Femur (tissue), 1 donor: ENCODE measurements around the gene DDX4.

Source experiments
- DNase-seq: peaks from one replicate; pipeline ENCODE4 v3.0.0-alpha.2; 2017

The DDX4 gene

GRCh38 chr5:55823151-55823796, 85.4 kb downstream of the DDX4 start:
- DNase-seq: no peak

- DNase-seq: no peak
Observed at GRCh38 chr5:55829956-55830355, 92.1 kb downstream of the DDX4 start.

- DNase-seq: no peak
Observed at GRCh38 chr5:55832446-55832845, 94.6 kb downstream of the DDX4 start.

GRCh38 chr5:55836191-55836590, 98.3 kb downstream of the DDX4 start:
- no peak for DNase-seq

GRCh38 chr5:55841976-55842375, 104.1 kb downstream of the DDX4 start:
- no peak for DNase-seq

GRCh38 chr5:55847837-55848236, 110.0 kb downstream of the DDX4 start:
- DNase-seq: no peak

GRCh38 chr5:55848783-55849182, 110.9 kb downstream of the DDX4 start:
- no peak for DNase-seq

GRCh38 chr5:55850839-55851674, 113.2 kb downstream of the DDX4 start, which contains the start of gene IL31RA:
Gene IL31RA (plus strand): TSS chr5:55851357. CDS start chr5:55851571, 214 bp downstream.
- no peak for DNase-seq

- DNase-seq: no peak
Observed at GRCh38 chr5:55851675-55851979, 113.8 kb downstream of the DDX4 start.

GRCh38 chr5:55852503-55852902, 114.6 kb downstream of the DDX4 start:
- no peak for DNase-seq

- DNase-seq: no peak
Observed at GRCh38 chr5:55853041-55853670, 115.3 kb downstream of the DDX4 start.

- no peak for DNase-seq
Observed at GRCh38 chr5:55853818-55854217, 116.0 kb downstream of the DDX4 start.

GRCh38 chr5:55855509-55855908, 117.6 kb downstream of the DDX4 start:
- DNase-seq: no peak

- DNase-seq: no peak
Observed at GRCh38 chr5:55856516-55857246, 118.8 kb downstream of the DDX4 start.

- DNase-seq: no peak
Observed at GRCh38 chr5:55857247-55857640, 119.4 kb downstream of the DDX4 start.

GRCh38 chr5:55858104-55858503, 120.2 kb downstream of the DDX4 start:
- no peak for DNase-seq

- DNase-seq: no peak
Observed at GRCh38 chr5:55860288-55860687, 122.4 kb downstream of the DDX4 start.

GRCh38 chr5:55860709-55861108, 122.8 kb downstream of the DDX4 start:
- no peak for DNase-seq

GRCh38 chr5:55864606-55865541, 127.0 kb downstream of the DDX4 start:
- DNase-seq: no peak

GRCh38 chr5:55865831-55866230, 128.0 kb downstream of the DDX4 start:
- no peak for DNase-seq

GRCh38 chr5:55866485-55866884, 128.6 kb downstream of the DDX4 start:
- no peak for DNase-seq
